Tibial artery (tissue), 4 donors: Measurements from ENCODE around the gene CD226.
"Not testable (repeated sequence)": the region's sequence is repeated elsewhere in the genome, so short reads cannot be mapped to it uniquely, and the experiment has no call there.

Experiments used
- DNase-seq, 2 donors: peaks; one replicate each; pipeline ENCODE4 v3.0.0-alpha.2; 2019
- H3K27ac ChIP-seq, 2 donors: fragments of 200-600 bp; sonication (generic) in 1 of 2; 1 replicate in 1 of 2; 2 replicates in 1 of 2; pipeline ENCODE4 v1.5.1; 2018 to 2019; ENCODE audit warnings: mild to moderate bottlenecking in 1 of 2
- H3K27me3 ChIP-seq, 2 donors: fragments of 200-600 bp; sonication (generic) in 1 of 2; one replicate each; pipeline versions ENCODE4 v1.5.1 to v1.6.0; 2016 to 2019
- H3K36me3 ChIP-seq, 3 donors: fragments of 200-600 bp; sonication (generic) in 2 of 3; one replicate each; pipeline ENCODE4 v1.5.1; 2016 to 2019; ENCODE audit warnings: mild to moderate bottlenecking in 2 of 3
- H3K4me1 ChIP-seq, 4 donors: fragments of 200-600 bp; sonication (generic) in 2 of 4; 1 replicate in 3 of 4; 2 replicates in 1 of 4; pipeline ENCODE4 v1.5.1; 2016 to 2019
- H3K4me3 ChIP-seq, 2 donors: fragments of 200-600 bp; sonication (generic) in 1 of 2; 1 replicate in 1 of 2; 2 replicates in 1 of 2; pipeline ENCODE4 v1.5.1; 2018 to 2019; ENCODE audit warnings: mild to moderate bottlenecking in 2 of 2
- H3K9me3 ChIP-seq, 3 donors: fragments of 200-600 bp; sonication (generic) in 1 of 3; one replicate each; pipeline ENCODE4 v1.5.1; 2016 to 2019
- CTCF ChIP-seq, 2 experiments: fragments of 200-600 bp in 1 of 2; fragments of 450-650 bp in 1 of 2; IDR thresholded peaks; one replicate each; pipeline ENCODE4 v1.5.1; 2017 to 2019; ENCODE audit warnings: antibody characterized with exemption in 2 of 2, mild to moderate bottlenecking in 1 of 2, moderate library complexity in 1 of 2
- intact Hi-C: fragments of 100-400 bp; cut with DNase I; formaldehyde crosslinking; loops from one replicate; pipeline ENCODE4 v1.15.0; 2023; ENCODE audit warnings: low total_unique reads

Gene CD226

GRCh38 chr18:69882965-69883668 is 64.6 kb downstream of the CD226 start:
- Histone ChIP-seq H3K4me1 (no peaks in the 10 kb centered on the region), H3K27ac (no peak overlapping the region), H3K27me3 (no peaks in the 10 kb centered on the region), H3K4me3 (no peak overlapping the region), H3K36me3 (no peaks in the 10 kb centered on the region), H3K9me3 (no peaks in the 10 kb centered on the region)
- no peak for TF ChIP-seq CTCF (IDR thresholded peaks at IDR 0.05)
- no peak for DNase-seq
- intact Hi-C loops = no loop called here

- Histone ChIP-seq H3K27ac (no peak overlapping the region), H3K4me3 (no peak overlapping the region), H3K4me1 (no peaks in the 10 kb centered on the region), H3K27me3 (no peaks in the 10 kb centered on the region), H3K9me3 (no peaks in the 10 kb centered on the region), H3K36me3 (no peaks in the 10 kb centered on the region)
- DNase-seq = no peak
- no peak for TF ChIP-seq CTCF (IDR thresholded peaks at IDR 0.05)
- intact Hi-C loops = no loop called here
Measured at GRCh38 chr18:69880083-69880482, 67.6 kb downstream of the CD226 start.

- H3K4me3 ChIP-seq, H3K27me3 ChIP-seq, intact Hi-C loops, DNase-seq, H3K36me3 ChIP-seq, H3K27ac ChIP-seq, H3K9me3 ChIP-seq, H3K4me1 ChIP-seq: not testable (repeated sequence)
Measured at GRCh38 chr18:69879051-69879450, 68.6 kb downstream of the CD226 start.

GRCh38 chr18:69878213-69878933 is 69.3 kb downstream of the CD226 start:
- DNase-seq = no peak
- Histone ChIP-seq H3K27ac (no peak overlapping the region), H3K27me3 (no peaks in the 10 kb centered on the region), H3K9me3 (no peaks in the 10 kb centered on the region), H3K36me3 (no peaks in the 10 kb centered on the region), H3K4me3 (no peak overlapping the region), H3K4me1 (no peaks in the 10 kb centered on the region)
- no peak for TF ChIP-seq CTCF (IDR thresholded peaks at IDR 0.05)
- intact Hi-C loops = no loop called here

- no peak for TF ChIP-seq CTCF (IDR thresholded peaks at IDR 0.05)
Measured at GRCh38 chr18:69876490-69876889, 71.2 kb downstream of the CD226 start.

GRCh38 chr18:69874058-69874457 is 73.6 kb downstream of the CD226 start:
- Histone ChIP-seq H3K4me1 (no peaks in the 10 kb centered on the region), H3K4me3 (no peak overlapping the region), H3K36me3 (no peaks in the 10 kb centered on the region), H3K27ac (no peak overlapping the region), H3K9me3 (no peaks in the 10 kb centered on the region), H3K27me3 (no peaks in the 10 kb centered on the region)
- no peak for DNase-seq
- TF ChIP-seq CTCF (IDR thresholded peaks at IDR 0.05) = no peak
- intact Hi-C loops = no loop called here

More at GRCh38 chr18:69876490-69876889, 71.2 kb downstream of the CD226 start:
- Histone ChIP-seq H3K36me3 (no peaks in the 10 kb centered on the region), H3K27ac (no peak overlapping the region), H3K9me3 (no peaks in the 10 kb centered on the region), H3K4me1 (no peaks in the 10 kb centered on the region), H3K27me3 (no peaks in the 10 kb centered on the region), H3K4me3 (no peak overlapping the region)
- no peak for DNase-seq
- intact Hi-C loops = no loop called here
